Stomach (tissue), 4 donors: ENCODE measurements around the gene SLC28A1.

Experiments
- CTCF ChIP-seq, 7 experiments: fragments of 450-650 bp in 4 of 7; fragments of 200-600 bp in 3 of 7; sonication (generic) in 3 of 7; IDR thresholded peaks; one replicate each; pipeline ENCODE4 v1.5.1; 2016 to 2019; ENCODE audit warnings: antibody characterized with exemption in 7 of 7, control low read depth in 2 of 7, mild to moderate bottlenecking in 1 of 7
- EP300 ChIP-seq: sonication (generic); formaldehyde crosslinking; IDR thresholded peaks from one replicate; pipeline ENCODE4 v1.6.1; 2017; ENCODE audit warnings: antibody characterized with exemption
- POLR2A ChIP-seq, 4 donors: fragments of 450-650 bp; IDR thresholded peaks; one replicate each; pipeline ENCODE4 v1.6.1; 2016; ENCODE audit warnings: antibody characterized with exemption in 4 of 4, control low read depth in 2 of 4, mild to moderate bottlenecking in 1 of 4, moderate library complexity in 1 of 4
- POLR2AphosphoS5 ChIP-seq, 3 donors: sonication (generic); formaldehyde crosslinking; IDR thresholded peaks; one replicate each; pipeline ENCODE4 v1.6.1; 2016; ENCODE audit warnings: antibody characterized with exemption in 3 of 3

- no peak for TF ChIP-seq POLR2A (IDR thresholded peaks at IDR 0.05)
- TF ChIP-seq CTCF (IDR thresholded peaks at IDR 0.05), result no peak
- TF ChIP-seq POLR2AphosphoS5 (IDR thresholded peaks at IDR 0.05), result no peak
- no peak for TF ChIP-seq EP300
These were observed 99.2 kb downstream of the SLC28A1 start for GRCh38 chr15:84983711-84984110.
